Measurements from ENCODE around the gene TBC1D1.

TBC1D1 gene

DNA sequence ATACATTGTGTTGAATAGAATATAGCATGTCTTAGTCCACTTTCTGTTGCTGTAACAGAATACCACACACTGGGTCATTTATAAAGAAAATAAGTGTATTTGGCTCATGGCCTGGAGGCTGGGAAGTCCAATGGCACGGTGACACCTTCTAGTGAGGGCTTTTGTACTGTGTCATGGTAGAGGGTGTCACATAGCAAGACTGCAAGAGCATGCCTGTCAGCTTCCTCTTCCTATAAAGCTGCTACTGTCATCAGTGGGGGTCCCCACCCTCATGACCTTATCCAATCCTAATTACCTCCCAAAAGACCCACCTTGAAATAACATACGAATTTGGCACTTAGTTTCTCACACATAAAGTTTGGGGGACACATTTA lies 262.5 kb downstream of the TBC1D1 start:
- Histone ChIP-seq H3K36me3 (ENCODE audit: control insufficient read depth, insufficient read depth, low read length, severe bottlenecking) (no peaks in the 10 kb centered on the region), H3K9ac (ENCODE audit: low read length) (no peak overlapping the region), H3K4me1 (ENCODE audit: control insufficient read depth, insufficient read depth, low read length) (peaks cover 44% of the 10 kb centered on the region), H3K9me3 (ENCODE audit: control insufficient read depth, low read length) (no peaks in the 10 kb centered on the region), H3K4me3 (ENCODE audit: low read length) (no peak overlapping the region), H3K27me3 (replicated peaks; ENCODE audit: control insufficient read depth, insufficient read depth, low read length) (no peaks in the 10 kb centered on the region)
- DNase-seq (ENCODE audit: low read depth), result no peak

DNA sequence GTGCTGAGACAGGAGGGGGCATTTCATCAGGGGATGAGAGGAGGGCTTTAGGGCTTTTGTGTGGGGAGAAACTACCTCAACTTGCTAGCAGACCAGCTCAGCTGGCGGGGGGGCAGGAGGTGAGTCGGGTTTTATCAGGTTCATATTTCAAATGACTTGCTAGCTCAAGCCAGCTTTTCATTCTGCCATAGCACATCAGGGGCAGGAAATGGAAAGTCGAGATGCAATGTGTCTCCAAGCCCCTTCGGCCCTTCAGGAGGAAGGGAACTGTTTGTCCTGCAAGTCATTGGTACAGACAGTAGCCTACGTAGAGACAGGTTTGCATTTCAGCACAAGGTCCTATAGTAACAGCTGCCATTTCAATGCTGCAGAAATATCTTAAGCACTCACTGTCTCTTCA lies 263.4 kb downstream of the TBC1D1 start:
- Histone ChIP-seq H3K4me1 (ENCODE audit: control insufficient read depth, insufficient read depth, low read length) (peaks cover 43% of the 10 kb centered on the region), H3K36me3 (ENCODE audit: control insufficient read depth, insufficient read depth, low read length, severe bottlenecking) (no peaks in the 10 kb centered on the region), H3K27me3 (replicated peaks; ENCODE audit: control insufficient read depth, insufficient read depth, low read length) (no peaks in the 10 kb centered on the region), H3K9me3 (ENCODE audit: control insufficient read depth, low read length) (no peaks in the 10 kb centered on the region), H3K4me3 (ENCODE audit: low read length) (no peak overlapping the region), H3K9ac (ENCODE audit: low read length) (no peak overlapping the region)
- no peak for DNase-seq (ENCODE audit: low read depth)

DNA sequence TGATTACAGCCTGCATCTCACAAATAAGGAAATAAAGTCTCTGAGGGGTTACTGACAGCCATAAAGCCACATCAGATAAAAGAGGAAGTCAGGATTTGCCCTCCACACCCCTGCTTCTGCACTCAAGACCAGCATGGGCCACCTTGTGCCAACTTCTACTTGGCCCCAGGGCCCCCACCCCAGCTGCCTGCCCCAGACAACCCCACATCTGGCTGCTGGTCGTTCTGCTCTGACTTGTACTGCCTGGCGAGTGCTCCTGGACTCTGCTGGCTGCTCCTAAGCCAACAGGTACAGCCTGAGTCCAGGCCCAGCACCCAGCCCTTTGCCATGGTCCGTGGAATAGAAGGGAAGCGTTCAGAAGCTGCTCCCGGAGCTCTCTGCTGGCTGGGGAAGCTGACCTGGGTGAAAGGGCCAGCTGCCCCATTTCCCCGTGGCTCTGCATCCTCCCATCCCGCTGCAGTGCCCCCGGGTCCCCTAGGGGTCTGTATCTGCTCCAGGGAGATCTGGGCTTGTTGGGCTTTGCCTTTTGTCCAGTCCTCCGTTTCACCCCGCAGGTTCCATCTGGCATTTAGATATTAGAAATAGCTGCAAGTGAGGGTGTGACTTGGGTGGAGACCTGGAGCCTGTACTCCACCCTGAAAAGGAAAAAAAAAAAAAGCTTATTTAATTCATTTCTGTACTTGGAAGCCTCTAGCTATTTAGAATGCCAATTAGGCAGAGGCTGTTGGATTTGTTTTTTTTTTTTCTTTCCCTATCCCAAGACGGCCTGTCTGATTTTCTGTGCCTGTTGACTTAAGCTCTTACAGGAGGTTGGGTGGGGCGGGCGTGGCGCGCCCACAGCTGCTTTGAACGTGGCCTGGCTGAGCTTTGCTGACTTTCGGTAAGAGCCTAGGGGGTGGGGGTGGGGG lies 264.1 kb downstream of the TBC1D1 start:
- Histone ChIP-seq H3K9me3 (ENCODE audit: control insufficient read depth, low read length) (no peaks in the 10 kb centered on the region), H3K36me3 (ENCODE audit: control insufficient read depth, insufficient read depth, low read length, severe bottlenecking) (no peaks in the 10 kb centered on the region), H3K27me3 (replicated peaks; ENCODE audit: control insufficient read depth, insufficient read depth, low read length) (no peaks in the 10 kb centered on the region), H3K4me1 (ENCODE audit: control insufficient read depth, insufficient read depth, low read length) (peaks cover 36% of the 10 kb centered on the region), H3K4me3 (ENCODE audit: low read length) (no peak overlapping the region), H3K9ac (ENCODE audit: low read length) (no peak overlapping the region)
- no peak for DNase-seq (ENCODE audit: low read depth)

DNA sequence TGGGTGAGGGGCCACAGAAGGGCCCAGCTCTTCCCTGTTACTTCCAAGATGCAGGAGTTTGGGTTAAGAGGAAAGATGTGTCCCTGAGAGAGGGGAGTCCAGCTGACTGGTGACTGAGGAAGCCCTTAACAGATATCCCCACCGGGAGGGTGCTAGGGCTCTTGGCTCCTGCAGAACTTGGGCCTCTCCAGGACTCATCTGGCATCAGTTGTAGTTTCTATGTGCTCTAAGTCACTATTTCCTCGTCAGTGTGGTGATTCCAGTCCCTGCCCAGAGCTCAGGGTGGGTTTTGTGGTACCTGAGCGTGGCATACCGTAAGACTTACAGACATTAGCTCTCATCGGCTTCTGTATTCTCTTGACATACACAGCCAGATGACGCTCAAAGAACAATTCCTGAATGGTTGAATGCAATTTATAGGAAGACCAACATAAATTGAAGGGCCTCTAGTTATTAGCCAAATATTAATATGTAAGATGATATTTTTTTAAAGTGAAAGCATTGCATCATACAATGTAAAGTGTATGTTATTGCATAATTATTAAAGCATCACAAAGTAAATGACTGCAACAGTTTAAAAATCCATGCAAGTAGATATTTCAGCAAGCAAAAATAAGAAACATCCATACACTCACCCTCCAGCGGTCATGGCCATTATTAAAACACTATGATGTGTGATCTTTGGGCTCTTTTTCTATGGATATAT lies 264.9 kb downstream of the TBC1D1 start:
- no peaks in the 10 kb centered on the region for H3K9me3 ChIP-seq (ENCODE audit: control insufficient read depth, low read length)
- no peak overlapping the region for H3K4me3 ChIP-seq (ENCODE audit: low read length)
- peaks cover 35% of the 10 kb centered on the region for H3K4me1 ChIP-seq (ENCODE audit: control insufficient read depth, insufficient read depth, low read length)
- H3K9ac ChIP-seq (ENCODE audit: low read length), result no peak overlapping the region
- no peaks in the 10 kb centered on the region for H3K27me3 ChIP-seq (replicated peaks; ENCODE audit: control insufficient read depth, insufficient read depth, low read length)
- H3K36me3 ChIP-seq (ENCODE audit: control insufficient read depth, insufficient read depth, low read length, severe bottlenecking), result no peaks in the 10 kb centered on the region
- no peak for DNase-seq (ENCODE audit: low read depth)

DNA sequence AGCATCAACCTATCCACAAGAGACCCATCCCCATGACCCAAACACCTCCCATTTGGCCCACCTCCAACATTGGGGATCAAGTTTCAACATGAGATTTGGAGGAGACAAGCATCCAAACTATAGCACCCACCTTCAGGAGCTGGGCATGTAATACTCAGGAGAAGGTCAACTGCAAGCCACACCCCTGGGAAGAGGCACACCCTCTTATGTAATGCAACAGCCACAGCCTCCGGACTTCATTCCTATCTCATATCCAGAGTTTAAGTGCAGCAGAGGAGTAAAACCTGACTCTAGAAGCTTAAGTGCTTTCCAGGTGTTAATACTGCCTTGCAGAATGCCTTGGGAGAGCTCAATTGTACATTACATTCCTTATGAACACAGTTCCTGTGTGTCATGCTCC lies 266.7 kb downstream of the TBC1D1 start:
- no peak overlapping the region for H3K9ac ChIP-seq (ENCODE audit: low read length)
- no peaks in the 10 kb centered on the region for H3K36me3 ChIP-seq (ENCODE audit: control insufficient read depth, insufficient read depth, low read length, severe bottlenecking)
- no peak for DNase-seq (ENCODE audit: low read depth)

DNA sequence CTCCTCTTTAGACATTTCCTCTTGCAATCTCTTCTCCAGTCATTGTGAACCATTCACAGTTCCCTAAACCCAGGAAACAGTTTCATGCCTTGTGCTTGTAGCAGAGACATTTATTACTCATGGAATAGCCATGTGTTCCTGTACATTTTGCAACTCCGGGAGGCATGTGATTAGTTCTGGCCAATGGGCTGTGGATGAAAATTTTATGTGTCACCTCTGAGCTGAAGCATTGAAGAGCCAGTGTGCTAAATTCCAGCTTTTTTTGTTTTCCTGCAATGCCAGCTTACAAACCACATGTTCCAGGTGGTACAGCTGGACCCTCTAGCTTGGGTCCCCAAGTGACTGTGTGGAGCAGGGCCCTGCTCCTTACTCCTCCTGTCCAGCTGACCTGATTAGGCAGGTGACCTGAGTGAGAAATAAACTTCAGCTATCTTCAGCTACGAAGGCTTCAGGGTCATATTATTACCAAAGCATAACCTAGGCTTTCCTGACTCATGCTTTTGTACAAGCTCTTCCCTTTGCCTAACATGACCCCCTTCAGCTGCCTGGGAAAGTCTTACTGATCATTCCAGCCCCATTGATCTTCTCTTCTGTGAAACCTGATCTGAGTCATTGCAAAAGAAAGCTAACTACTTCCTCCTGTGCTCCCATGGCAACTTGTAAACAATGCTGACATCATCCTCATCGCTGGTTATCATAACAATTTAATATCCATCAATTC lies 269.8 kb downstream of the TBC1D1 start:
- Histone ChIP-seq H3K4me3 (ENCODE audit: low read length) (peak overlapping the region; percentile 26), H3K9me3 (ENCODE audit: control insufficient read depth, low read length) (peaks cover 5% of the 10 kb centered on the region), H3K27me3 (replicated peaks; ENCODE audit: control insufficient read depth, insufficient read depth, low read length) (no peaks in the 10 kb centered on the region), H3K36me3 (ENCODE audit: control insufficient read depth, insufficient read depth, low read length, severe bottlenecking) (no peaks in the 10 kb centered on the region), H3K4me1 (ENCODE audit: control insufficient read depth, insufficient read depth, low read length) (peaks cover 26% of the 10 kb centered on the region), H3K9ac (ENCODE audit: low read length) (peak overlapping the region; percentile 61)
- peak; percentile 94 for DNase-seq (ENCODE audit: low read depth)

More for the DNA sequence above, 266.7 kb downstream of the TBC1D1 start:
- Histone ChIP-seq H3K9me3 (ENCODE audit: control insufficient read depth, low read length) (no peaks in the 10 kb centered on the region), H3K4me1 (ENCODE audit: control insufficient read depth, insufficient read depth, low read length) (peaks cover 31% of the 10 kb centered on the region), H3K27me3 (replicated peaks; ENCODE audit: control insufficient read depth, insufficient read depth, low read length) (no peaks in the 10 kb centered on the region), H3K4me3 (ENCODE audit: low read length) (no peak overlapping the region)

DNA sequence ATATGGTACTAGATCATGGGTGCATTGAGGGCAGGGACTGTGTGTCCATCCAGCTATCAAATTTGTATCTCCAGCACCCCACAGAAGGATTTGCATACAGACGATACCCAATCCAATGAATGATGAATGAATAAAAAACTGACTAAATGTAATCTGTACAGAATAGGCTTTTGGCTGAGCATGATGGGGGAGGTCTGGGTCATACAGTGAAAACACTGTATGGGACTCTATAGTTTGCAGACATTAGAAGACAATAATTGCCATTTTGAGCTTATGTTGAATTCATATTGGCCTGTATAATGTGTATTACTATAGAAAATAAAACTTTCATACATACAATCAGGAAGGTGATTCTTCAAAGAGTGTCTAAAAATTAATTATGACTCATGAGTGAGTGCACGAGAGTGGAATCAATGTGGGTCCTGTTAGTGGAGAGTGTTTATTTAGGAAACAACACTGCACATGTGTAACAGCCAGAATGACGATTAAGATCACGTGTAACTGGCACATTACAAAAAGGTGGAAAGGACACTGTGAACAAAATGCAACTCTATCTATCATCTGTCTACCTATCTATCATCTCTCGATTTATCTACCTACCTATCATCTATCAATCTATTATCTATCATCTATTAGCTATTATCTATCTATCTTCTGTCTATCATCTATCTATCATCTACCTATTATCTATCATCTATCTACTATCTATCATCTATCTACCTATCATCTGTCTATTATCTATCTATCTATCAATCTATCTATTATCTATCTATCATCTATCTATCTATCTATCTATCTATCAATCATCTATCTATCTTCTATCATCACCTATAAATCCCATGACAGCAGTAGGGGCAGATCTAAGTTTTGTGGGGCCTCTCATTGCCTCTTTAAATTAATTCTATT lies 270.6 kb downstream of the TBC1D1 start:
- no peak overlapping the region for H3K9ac ChIP-seq (ENCODE audit: low read length)
- H3K27me3 ChIP-seq (replicated peaks; ENCODE audit: control insufficient read depth, insufficient read depth, low read length), result no peaks in the 10 kb centered on the region
- peaks cover 22% of the 10 kb centered on the region for H3K4me1 ChIP-seq (ENCODE audit: control insufficient read depth, insufficient read depth, low read length)
- DNase-seq (ENCODE audit: low read depth), result no peak
- peaks cover 5% of the 10 kb centered on the region for H3K9me3 ChIP-seq (ENCODE audit: control insufficient read depth, low read length)
- H3K4me3 ChIP-seq (ENCODE audit: low read length), result peak overlapping the region; percentile 26
- no peaks in the 10 kb centered on the region for H3K36me3 ChIP-seq (ENCODE audit: control insufficient read depth, insufficient read depth, low read length, severe bottlenecking)

DNA sequence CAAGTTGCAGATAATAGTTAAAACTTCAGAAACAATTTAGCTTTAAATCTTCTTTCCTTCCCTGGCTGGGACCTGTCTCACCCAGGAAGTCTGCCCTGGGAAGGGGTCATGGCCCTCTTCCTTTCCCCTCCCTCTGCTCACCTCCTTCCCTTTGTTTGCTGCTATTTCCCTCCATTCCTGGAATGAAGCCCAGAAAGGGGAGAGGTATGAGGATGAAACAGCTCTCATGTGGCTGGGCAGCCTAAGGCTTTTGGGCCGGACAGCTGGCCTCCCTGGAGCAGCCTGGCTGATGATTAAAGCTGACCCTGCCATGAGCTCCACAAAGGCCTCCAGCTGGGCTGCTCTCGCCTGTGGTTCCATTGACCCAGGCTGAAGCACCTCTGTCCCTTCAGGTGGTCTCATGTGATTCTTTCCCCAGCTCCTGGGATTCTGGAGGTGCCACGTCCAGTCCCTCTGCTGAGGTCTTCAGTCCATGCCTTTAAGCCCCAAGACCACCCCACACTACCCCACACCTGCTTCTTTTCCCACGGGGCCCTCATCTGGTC lies 271.4 kb downstream of the TBC1D1 start:
- Histone ChIP-seq H3K36me3 (ENCODE audit: control insufficient read depth, insufficient read depth, low read length, severe bottlenecking) (no peaks in the 10 kb centered on the region), H3K4me3 (ENCODE audit: low read length) (no peak overlapping the region), H3K9me3 (ENCODE audit: control insufficient read depth, low read length) (peaks cover 5% of the 10 kb centered on the region), H3K4me1 (ENCODE audit: control insufficient read depth, insufficient read depth, low read length) (peaks cover 22% of the 10 kb centered on the region), H3K9ac (ENCODE audit: low read length) (no peak overlapping the region), H3K27me3 (replicated peaks; ENCODE audit: control insufficient read depth, insufficient read depth, low read length) (no peaks in the 10 kb centered on the region)
- peak; percentile 71 for DNase-seq (ENCODE audit: low read depth)

DNA sequence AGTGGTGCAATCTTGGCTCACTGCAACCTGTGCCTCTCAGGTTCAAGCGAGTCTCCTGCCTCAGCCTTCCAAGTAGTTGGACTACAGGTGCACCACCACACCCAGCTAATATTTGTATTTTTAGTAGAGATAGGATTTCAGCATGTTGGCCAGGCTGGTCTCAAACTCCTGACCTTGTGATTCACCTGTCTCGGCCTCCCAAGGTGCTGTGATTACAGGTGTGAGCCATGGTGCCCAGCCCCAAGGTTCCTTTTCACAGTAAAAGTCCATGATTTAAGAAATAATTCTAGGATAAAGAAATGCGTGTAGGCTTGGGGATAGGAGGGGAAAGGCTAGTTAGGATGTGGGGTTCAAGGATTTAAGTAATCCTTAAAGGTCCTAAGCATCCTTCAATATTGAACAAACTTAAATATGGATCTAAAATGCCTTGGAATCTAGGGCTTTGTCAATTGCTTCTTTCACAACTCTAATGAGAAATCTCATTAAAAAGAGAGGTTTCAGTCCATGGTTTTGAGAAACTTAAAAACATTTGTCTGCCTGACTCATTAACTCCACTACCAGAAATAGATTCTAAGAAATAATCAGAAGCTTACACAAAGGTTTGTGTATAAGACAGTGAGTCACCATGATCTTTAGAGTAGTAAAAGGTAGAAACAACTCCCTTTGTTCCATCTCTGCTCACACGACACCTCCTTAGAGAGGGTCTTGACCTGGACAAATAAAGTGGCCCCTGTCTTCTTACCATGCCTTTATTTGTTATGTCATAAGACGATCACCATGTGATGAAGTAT lies 272.5 kb downstream of the TBC1D1 start:
- no peak overlapping the region for H3K4me3 ChIP-seq (ENCODE audit: low read length)
- H3K27me3 ChIP-seq (replicated peaks; ENCODE audit: control insufficient read depth, insufficient read depth, low read length), result no peaks in the 10 kb centered on the region
- H3K36me3 ChIP-seq (ENCODE audit: control insufficient read depth, insufficient read depth, low read length, severe bottlenecking), result no peaks in the 10 kb centered on the region
- H3K4me1 ChIP-seq (ENCODE audit: control insufficient read depth, insufficient read depth, low read length), result peaks cover 22% of the 10 kb centered on the region
- no peak overlapping the region for H3K9ac ChIP-seq (ENCODE audit: low read length)
- peaks cover 5% of the 10 kb centered on the region for H3K9me3 ChIP-seq (ENCODE audit: control insufficient read depth, low read length)
- DNase-seq (ENCODE audit: low read depth), result peak; percentile 41

DNA sequence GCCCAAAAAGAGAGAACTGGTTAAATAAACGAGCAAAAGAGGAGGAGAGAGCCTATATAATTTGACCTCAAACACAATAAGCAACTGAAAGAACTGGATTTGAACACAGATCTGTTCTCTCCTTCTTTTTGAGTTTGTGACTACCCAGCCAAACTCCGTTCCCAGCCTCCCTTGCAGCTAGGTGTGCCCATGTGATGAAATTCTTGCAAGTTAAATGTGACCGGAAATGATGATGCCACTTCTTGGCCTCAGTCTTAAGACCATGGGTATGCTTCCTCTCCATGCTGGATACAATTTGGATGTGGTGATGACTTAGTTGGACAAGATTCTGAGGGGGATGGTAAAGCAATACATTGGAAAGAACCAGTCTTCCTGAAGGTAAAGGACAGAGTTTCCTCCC lies 273.5 kb downstream of the TBC1D1 start:
- Histone ChIP-seq H3K4me3 (ENCODE audit: low read length) (no peak overlapping the region), H3K27me3 (replicated peaks; ENCODE audit: control insufficient read depth, insufficient read depth, low read length) (no peaks in the 10 kb centered on the region), H3K4me1 (ENCODE audit: control insufficient read depth, insufficient read depth, low read length) (peaks cover 22% of the 10 kb centered on the region), H3K9me3 (ENCODE audit: control insufficient read depth, low read length) (peaks cover 5% of the 10 kb centered on the region), H3K9ac (ENCODE audit: low read length) (no peak overlapping the region), H3K36me3 (ENCODE audit: control insufficient read depth, insufficient read depth, low read length, severe bottlenecking) (no peaks in the 10 kb centered on the region)
- no peak for DNase-seq (ENCODE audit: low read depth)
